NCI-H1092 (cell line): ENCODE data around the gene ADAMTS2.
"Not testable (repeated sequence)": the region's sequence is repeated elsewhere in the genome, so short reads cannot be mapped to it uniquely, and the experiment has no call there.

Experiments
- DNase-seq: peaks from one replicate; lab custom pipeline; 2025; lab: John Stamatoyannopoulos, UW

Gene ADAMTS2

GRCh38 chr5:179231309-179231708, 114.0 kb downstream of the ADAMTS2 start:
- DNase-seq: no peak

GRCh38 chr5:179230061-179230461, 115.2 kb downstream of the ADAMTS2 start:
- no peak for DNase-seq

- DNase-seq: no peak
These were observed 115.9 kb downstream of the ADAMTS2 start for GRCh38 chr5:179229331-179229831.

GRCh38 chr5:179228341-179229121, 116.7 kb downstream of the ADAMTS2 start:
- no peak for DNase-seq

- DNase-seq: no peak
These were observed 117.5 kb downstream of the ADAMTS2 start for GRCh38 chr5:179227580-179228311.

GRCh38 chr5:179227229-179227579, 118.1 kb downstream of the ADAMTS2 start:
- DNase-seq: no peak

GRCh38 chr5:179226696-179227095, 118.6 kb downstream of the ADAMTS2 start:
- DNase-seq: no peak

GRCh38 chr5:179225387-179225786, 119.9 kb downstream of the ADAMTS2 start:
- no peak for DNase-seq

- no peak for DNase-seq
These were observed 120.5 kb downstream of the ADAMTS2 start for GRCh38 chr5:179224741-179225140.

GRCh38 chr5:179223961-179224360, 121.3 kb downstream of the ADAMTS2 start:
- no peak for DNase-seq

GRCh38 chr5:179223528-179223927, 121.7 kb downstream of the ADAMTS2 start:
- no peak for DNase-seq

- DNase-seq: no peak
These were observed 122.8 kb downstream of the ADAMTS2 start for GRCh38 chr5:179222246-179223017.

GRCh38 chr5:179221877-179222220, 123.4 kb downstream of the ADAMTS2 start:
- no peak for DNase-seq

- DNase-seq: no peak
These were observed 123.9 kb downstream of the ADAMTS2 start for GRCh38 chr5:179221196-179221876.

- no peak for DNase-seq
These were observed 124.5 kb downstream of the ADAMTS2 start for GRCh38 chr5:179220716-179221115.

GRCh38 chr5:179219661-179220620, 125.3 kb downstream of the ADAMTS2 start:
- DNase-seq: no peak

GRCh38 chr5:179218943-179219330, 126.3 kb downstream of the ADAMTS2 start:
- DNase-seq: no peak

GRCh38 chr5:179217956-179218942, 127.0 kb downstream of the ADAMTS2 start:
- DNase-seq: no peak

GRCh38 chr5:179217356-179217755, 127.9 kb downstream of the ADAMTS2 start:
- no peak for DNase-seq

- not testable (repeated sequence) for DNase-seq
These were observed 128.9 kb downstream of the ADAMTS2 start for GRCh38 chr5:179216381-179216780.
